ENCODE data around the gene DNAH7. TPM values are rescaled to one million over a fixed set of nuclear protein-coding genes. Genes with fewer than 3 reads are reported as not detected.

DNAH7 gene
- total and polyA plus RNA-seq, 2 of the 4 experiments (the other 2 are of a cell fraction), result 0.22 to 0.36 TPM

DNA sequence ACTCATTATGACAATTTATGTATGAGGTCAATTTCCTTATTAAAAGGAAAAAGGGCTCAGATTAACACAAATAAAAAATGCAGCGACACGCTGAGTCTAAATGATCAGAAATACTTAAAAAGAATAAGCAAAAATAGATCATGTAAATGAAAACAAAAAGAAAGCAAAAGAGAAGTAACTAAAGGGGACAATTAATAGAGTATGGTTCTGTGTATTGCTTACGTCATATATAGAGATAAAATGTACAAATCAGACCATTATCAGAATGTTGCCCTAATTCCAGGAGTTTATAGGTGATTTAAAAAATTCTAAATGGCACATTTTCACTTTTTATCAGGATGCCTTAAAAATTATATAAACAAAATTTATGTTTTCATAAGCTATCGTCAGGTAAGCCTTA is 189.5 kb downstream of the DNAH7 start:
- WGBS, 2 experiments (ENCODE audit: extremely low coverage in 2 of 2, insufficient read length in 1 of 2), result no CpG with 5 or more reads among the region's 4 CpGs
- Histone ChIP-seq H3K9me1 (ENCODE audit: insufficient read depth, low read length) (no peaks in the 10 kb centered on the region), H2AFZ (replicated peaks; ENCODE audit: low read length, poor library complexity) (no peak overlapping the region), H3K4ac (ENCODE audit: low read depth, low read length) (no peak overlapping the region), H2AK9ac (replicated peaks; ENCODE audit: low read depth, low read length, poor library complexity) (no peak overlapping the region), H4K5ac (ENCODE audit: low read depth, low read length) (no peak overlapping the region), H3K23ac (ENCODE audit: low read depth, low read length) (no peak overlapping the region), H3K27me3 (ENCODE audit: control insufficient read depth, insufficient read depth, low read length) (no peaks in the 10 kb centered on the region), H4K20me1 (ENCODE audit: insufficient read depth, low read length) (no peaks in the 10 kb centered on the region), H3K9ac (ENCODE audit: low read depth, low read length) (no peak overlapping the region), H4K8ac (ENCODE audit: low read depth in 2 of 2, low read length in 2 of 2) (no peak overlapping the region), H3K36me3 (ENCODE audit: control insufficient read depth, insufficient read depth, low read length) (no peaks in the 10 kb centered on the region), H3K56ac (ENCODE audit: extremely low read depth, insufficient read depth, low read length) (no peak overlapping the region), H3K4me1 (ENCODE audit: control insufficient read depth, insufficient read depth, low read length) (no peaks in the 10 kb centered on the region), H3K4me3 (ENCODE audit: insufficient read depth, low read depth, low read length) (no peak overlapping the region), H3K27ac (ENCODE audit: insufficient read depth, low read length) (no peak overlapping the region), H4K91ac (ENCODE audit: insufficient read depth, low read depth, low read length) (no peak overlapping the region), H2BK20ac (ENCODE audit: low read depth, low read length) (no peak overlapping the region), H2BK15ac (ENCODE audit: low read depth, low read length) (no peak overlapping the region), H3K79me1 (ENCODE audit: low read depth in 1 of 2, low read length in 2 of 2) (no peaks in the 10 kb centered on the region), H3K18ac (ENCODE audit: low read depth, low read length) (no peak overlapping the region), H2BK120ac (ENCODE audit: low read depth, low read length) (no peak overlapping the region), H2BK5ac (ENCODE audit: low read depth, low read length, poor library complexity, severe bottlenecking) (no peak overlapping the region), H2AK5ac (ENCODE audit: low read depth, low read length) (no peak overlapping the region), H3K14ac (replicated peaks; ENCODE audit: low read depth, low read length) (no peak overlapping the region), H3K4me2 (ENCODE audit: low read depth, low read length) (no peak overlapping the region), H3K9me3 (ENCODE audit: control insufficient read depth, insufficient read depth, low read length) (no peaks in the 10 kb centered on the region)
- POLR2A ChIA-PET (ENCODE audit: unreplicated experiment), result no interaction called here
- in situ Hi-C loops (cut with MboI; ENCODE audit: low sequenced_read_pairs), result no loop called here
- dilution Hi-C loops (cut with HindIII; ENCODE audit: low sequenced_read_pairs, unreplicated experiment), result no loop called here
- ATAC-seq (ENCODE audit: low read depth), result no peak
- CTCF ChIA-PET, result no interaction called here
- DNase-seq, result no peak
- BruUV-seq (replicated peaks), result no TSS peak
- intact Hi-C loops (cut with micrococcal nuclease), result no loop called here
- TF ChIP-seq RCOR1 (IDR thresholded peaks at IDR 0.05; ENCODE audit: insufficient replicate concordance, low read length), result no peak
- TF ChIP-seq NFE2L2 (IDR thresholded peaks at IDR 0.05; ENCODE audit: low read depth, low read length), result no peak
- TF ChIP-seq CEBPB (IDR thresholded peaks at IDR 0.05; ENCODE audit: low read depth, low read length), result no peak
- no peak for TF ChIP-seq FOS (IDR thresholded peaks at IDR 0.05; ENCODE audit: low read depth, low read length)
- TF ChIP-seq CHD1 (IDR thresholded peaks at IDR 0.05; ENCODE audit: low read depth, low read length), result no peak
- no peak for TF ChIP-seq MAZ (IDR thresholded peaks at IDR 0.05; ENCODE audit: borderline replicate concordance, low read depth, low read length)
- no peak for TF ChIP-seq POLR2A (IDR thresholded peaks at IDR 0.05; ENCODE audit: low read depth, low read length)
- TF ChIP-seq, protein P1, sequence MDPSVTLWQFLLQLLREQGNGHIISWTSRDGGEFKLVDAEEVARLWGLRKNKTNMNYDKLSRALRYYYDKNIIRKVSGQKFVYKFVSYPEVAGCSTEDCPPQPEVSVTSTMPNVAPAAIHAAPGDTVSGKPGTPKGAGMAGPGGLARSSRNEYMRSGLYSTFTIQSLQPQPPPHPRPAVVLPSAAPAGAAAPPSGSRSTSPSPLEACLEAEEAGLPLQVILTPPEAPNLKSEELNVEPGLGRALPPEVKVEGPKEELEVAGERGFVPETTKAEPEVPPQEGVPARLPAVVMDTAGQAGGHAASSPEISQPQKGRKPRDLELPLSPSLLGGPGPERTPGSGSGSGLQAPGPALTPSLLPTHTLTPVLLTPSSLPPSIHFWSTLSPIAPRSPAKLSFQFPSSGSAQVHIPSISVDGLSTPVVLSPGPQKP (IDR thresholded peaks at IDR 0.05; ENCODE audit: borderline replicate concordance, low read depth, low read length), result no peak
- no peak for TF ChIP-seq RAD21 (IDR thresholded peaks at IDR 0.05; ENCODE audit: low read length)
- no peak for TF ChIP-seq BHLHE40 (IDR thresholded peaks at IDR 0.05; ENCODE audit: low read depth, low read length)
- TF ChIP-seq SMC3 (IDR thresholded peaks at IDR 0.05; ENCODE audit: low read depth, low read length), result no peak
- TF ChIP-seq, protein P2, sequence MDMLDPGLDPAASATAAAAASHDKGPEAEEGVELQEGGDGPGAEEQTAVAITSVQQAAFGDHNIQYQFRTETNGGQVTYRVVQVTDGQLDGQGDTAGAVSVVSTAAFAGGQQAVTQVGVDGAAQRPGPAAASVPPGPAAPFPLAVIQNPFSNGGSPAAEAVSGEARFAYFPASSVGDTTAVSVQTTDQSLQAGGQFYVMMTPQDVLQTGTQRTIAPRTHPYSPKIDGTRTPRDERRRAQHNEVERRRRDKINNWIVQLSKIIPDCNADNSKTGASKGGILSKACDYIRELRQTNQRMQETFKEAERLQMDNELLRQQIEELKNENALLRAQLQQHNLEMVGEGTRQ (IDR thresholded peaks at IDR 0.05; ENCODE audit: low read depth, low read length), result no peak
- TF ChIP-seq MXI1 (IDR thresholded peaks at IDR 0.05; ENCODE audit: borderline replicate concordance, low read depth, low read length), result no peak
- TF ChIP-seq MAFK (IDR thresholded peaks at IDR 0.05; ENCODE audit: low read depth, low read length), result no peak
- no peak for TF ChIP-seq RFX5 (IDR thresholded peaks at IDR 0.05; ENCODE audit: low read depth, low read length)
- TF ChIP-seq, protein P3, sequence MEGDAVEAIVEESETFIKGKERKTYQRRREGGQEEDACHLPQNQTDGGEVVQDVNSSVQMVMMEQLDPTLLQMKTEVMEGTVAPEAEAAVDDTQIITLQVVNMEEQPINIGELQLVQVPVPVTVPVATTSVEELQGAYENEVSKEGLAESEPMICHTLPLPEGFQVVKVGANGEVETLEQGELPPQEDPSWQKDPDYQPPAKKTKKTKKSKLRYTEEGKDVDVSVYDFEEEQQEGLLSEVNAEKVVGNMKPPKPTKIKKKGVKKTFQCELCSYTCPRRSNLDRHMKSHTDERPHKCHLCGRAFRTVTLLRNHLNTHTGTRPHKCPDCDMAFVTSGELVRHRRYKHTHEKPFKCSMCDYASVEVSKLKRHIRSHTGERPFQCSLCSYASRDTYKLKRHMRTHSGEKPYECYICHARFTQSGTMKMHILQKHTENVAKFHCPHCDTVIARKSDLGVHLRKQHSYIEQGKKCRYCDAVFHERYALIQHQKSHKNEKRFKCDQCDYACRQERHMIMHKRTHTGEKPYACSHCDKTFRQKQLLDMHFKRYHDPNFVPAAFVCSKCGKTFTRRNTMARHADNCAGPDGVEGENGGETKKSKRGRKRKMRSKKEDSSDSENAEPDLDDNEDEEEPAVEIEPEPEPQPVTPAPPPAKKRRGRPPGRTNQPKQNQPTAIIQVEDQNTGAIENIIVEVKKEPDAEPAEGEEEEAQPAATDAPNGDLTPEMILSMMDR (conservative IDR thresholded peaks at IDR 0.05; ENCODE audit: low read depth, low read length), result no peak

Data from IMR-90 (cell line).